ENCODE results near the gene CCNA2.

CCNA2 gene

DNA sequence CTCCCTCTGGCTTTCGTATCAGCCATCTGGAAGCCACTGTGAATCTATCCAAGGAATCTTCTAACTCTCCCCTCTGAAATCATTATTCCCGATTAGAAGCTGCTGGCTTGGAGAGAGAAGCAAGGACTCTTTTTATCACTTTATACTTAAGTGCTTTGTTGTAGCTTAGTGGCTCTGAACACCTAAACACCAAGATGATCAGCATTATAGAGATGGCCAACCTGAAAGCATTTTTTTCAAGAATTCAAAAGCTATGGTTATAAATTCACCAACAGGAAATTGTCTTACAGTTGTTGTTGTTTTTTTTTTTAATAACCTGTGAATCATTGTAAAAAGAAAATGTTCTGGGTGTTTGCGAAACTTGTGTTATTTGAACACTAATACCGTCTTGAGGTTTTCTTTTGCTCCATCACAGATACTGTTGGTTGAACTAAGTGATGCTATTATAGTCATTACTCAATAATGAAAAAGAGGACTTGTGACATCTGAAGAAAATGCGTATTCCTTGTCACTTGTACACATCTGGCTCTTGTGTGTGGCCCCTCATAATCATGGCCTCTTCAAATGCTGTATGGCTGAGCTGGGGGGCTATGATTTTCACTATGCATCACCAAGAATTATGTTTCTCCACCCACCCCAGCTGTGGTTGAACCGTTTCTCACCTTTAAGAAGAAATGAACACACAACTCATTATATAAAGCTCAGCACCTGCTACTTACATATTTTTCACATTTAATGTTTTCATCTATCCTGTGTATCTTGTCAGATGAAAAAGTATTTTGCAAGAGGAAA is 46.9 kb downstream of the CCNA2 start:
- DNase-seq (ENCODE audit: low read depth in 3 of 3) = no peak

DNA sequence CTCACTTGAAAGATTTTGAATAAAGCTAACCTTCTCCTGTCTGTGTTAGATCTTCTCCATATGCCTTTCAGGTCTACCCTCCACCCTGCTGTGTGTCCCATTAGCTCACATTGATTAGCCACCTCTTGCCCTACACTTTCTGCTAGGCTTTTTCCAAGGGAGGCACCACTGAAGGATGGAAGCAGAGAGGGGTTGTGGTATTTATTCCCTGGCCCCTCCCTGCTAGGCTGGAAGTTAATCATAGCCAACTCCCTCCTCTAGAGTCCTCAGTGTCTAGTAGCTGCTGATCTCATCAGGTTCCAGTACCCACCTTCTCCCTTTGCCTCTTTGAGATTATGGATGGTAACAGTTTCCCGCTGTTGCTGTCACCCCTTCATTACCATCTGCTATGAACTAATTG is 49.8 kb downstream of the CCNA2 start:
- no peak for DNase-seq (ENCODE audit: low read depth in 3 of 3)

DNA sequence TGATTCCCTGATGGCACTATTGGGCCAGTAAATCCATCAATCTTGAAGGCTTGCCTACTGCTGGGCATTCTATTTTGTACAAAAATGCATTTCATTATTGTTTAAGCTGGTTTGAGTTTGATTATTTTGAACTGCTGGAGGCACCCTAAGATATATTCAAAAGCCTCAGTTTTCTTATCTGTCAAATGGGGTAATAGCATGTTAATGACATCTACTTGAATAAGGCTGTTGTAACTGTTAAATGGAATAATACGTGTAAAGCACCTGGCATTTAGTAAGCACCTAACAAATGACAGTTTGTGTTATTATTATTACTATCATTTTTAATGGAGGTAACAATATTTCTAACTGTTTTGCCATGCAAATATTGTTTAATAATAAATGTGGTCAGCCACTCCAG is 51.8 kb downstream of the CCNA2 start:
- DNase-seq (ENCODE audit: low read depth in 3 of 3) = no peak

DNA sequence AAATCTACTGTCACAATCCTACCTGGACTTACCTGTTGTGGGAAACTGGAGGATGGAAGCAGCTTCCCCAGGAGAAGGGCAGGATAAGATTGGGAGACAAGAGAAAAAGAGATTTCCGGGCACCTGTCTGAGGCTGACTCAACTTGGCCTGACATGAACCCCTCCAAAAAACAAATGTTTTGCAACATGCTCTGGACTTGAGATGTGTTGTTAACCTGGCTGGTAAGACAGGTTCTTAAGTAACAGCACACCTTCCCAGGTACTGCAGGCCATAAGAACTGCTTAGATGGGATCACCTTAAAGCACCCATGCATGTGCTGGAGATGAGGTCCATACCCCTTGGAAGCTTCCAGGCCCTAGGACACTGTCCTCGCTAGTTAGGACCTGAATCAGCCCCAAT is 54.3 kb downstream of the CCNA2 start:
- DNase-seq (ENCODE audit: low read depth in 3 of 3) = no peak

DNA sequence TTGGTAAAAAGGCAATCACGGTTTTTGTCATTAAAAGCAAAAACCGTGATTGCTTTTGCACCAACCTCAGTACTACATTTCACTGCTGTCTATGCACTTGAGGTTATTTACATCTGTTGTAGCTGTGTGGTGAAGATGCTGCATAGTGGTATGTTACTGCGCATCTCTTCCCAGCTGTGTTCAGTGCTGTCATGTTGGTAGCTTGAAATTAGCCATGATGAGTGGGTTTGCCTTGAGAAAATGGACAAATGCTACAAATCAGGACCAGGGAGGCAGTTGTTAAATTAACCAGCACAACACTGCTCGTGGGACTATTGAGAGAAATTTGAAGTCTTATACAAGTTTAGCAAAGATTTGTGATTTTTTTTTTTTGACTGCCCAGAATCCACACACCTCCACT is 56.5 kb downstream of the CCNA2 start:
- DNase-seq (ENCODE audit: low read depth in 3 of 3) = no peak

All from stimulated activated CD4-positive, alpha-beta T cell treated with anti-CD3 and anti-CD28 coated beads, TNF-alpha, amount 100 ng/mL, for 4 hours (primary cell).